DND-41 (cell line): ENCODE results near the gene VIPR1.
A peak's percentile ranks its signal among the peaks of the same experiment; 100 is the strongest.
"Not testable (repeated sequence)": the region's sequence is repeated elsewhere in the genome, so short reads cannot be mapped to it uniquely, and the experiment has no call there.

Experiments
- ATAC-seq: fragments of 200-7000 bp; cut with Tn5 transposase; 3 replicates; pipeline ENCODE4 v1.9.1; 2021; ENCODE audit warnings: low read depth; ENCODE audit not compliant: insufficient read depth
- DNase-seq: peaks from one replicate; pipeline ENCODE4 v3.0.0-alpha.2; 2020
- H2AFZ ChIP-seq: 2 replicates; pipeline ENCODE4 v1.6.0; 2012; ENCODE audit warnings: low read depth, low read length
- H3K27ac ChIP-seq: 2 replicates; pipeline ENCODE4 v1.5.1; 2012; ENCODE audit warnings: low read length, inconsistent platforms
- H3K27me3 ChIP-seq: fragments of 200-600 bp; sonication (generic); 2 replicates; pipeline ENCODE4 v1.6.0; 2012; ENCODE audit warnings: low read length, mild to moderate bottlenecking, inconsistent platforms; ENCODE audit not compliant: insufficient read depth, poor library complexity
- H3K36me3 ChIP-seq: 2 replicates; pipeline ENCODE4 v1.5.1; 2012; ENCODE audit warnings: low read length, inconsistent platforms; ENCODE audit not compliant: insufficient read depth
- H3K4me1 ChIP-seq: 2 replicates; pipeline ENCODE4 v1.5.1; 2012; ENCODE audit warnings: mild to moderate bottlenecking, low read length; ENCODE audit not compliant: insufficient read depth
- H3K4me2 ChIP-seq: 2 replicates; pipeline ENCODE4 v1.6.0; 2012; ENCODE audit warnings: mild to moderate bottlenecking, moderate library complexity, low read length, inconsistent platforms; ENCODE audit not compliant: insufficient read depth
- H3K4me3 ChIP-seq, 2 experiments: fragments of 200-600 bp in 1 of 2; shearing (Covaris generic) in 1 of 2; 2 replicates each; pipeline ENCODE4 v1.5.1; 2012 to 2016; ENCODE audit warnings: inconsistent platforms in 2 of 2, low read length in 2 of 2, mild to moderate bottlenecking in 2 of 2, low read depth in 1 of 2, moderate library complexity in 1 of 2
- H3K79me2 ChIP-seq: 2 replicates; pipeline ENCODE4 v1.6.0; 2012; ENCODE audit warnings: low read length, inconsistent platforms; ENCODE audit not compliant: insufficient read depth
- H3K9ac ChIP-seq: 2 replicates; pipeline ENCODE4 v1.6.0; 2012; ENCODE audit warnings: low read depth, mild to moderate bottlenecking, inconsistent platforms, low read length, moderate library complexity
- H3K9me3 ChIP-seq: 2 replicates; pipeline ENCODE4 v1.5.1; 2012; ENCODE audit warnings: low read length, moderate library complexity, mild to moderate bottlenecking, inconsistent platforms; ENCODE audit not compliant: insufficient read depth, severe bottlenecking
- H4K20me1 ChIP-seq: 2 replicates; pipeline ENCODE4 v1.6.0; 2012; ENCODE audit warnings: low read length; ENCODE audit not compliant: insufficient read depth
- CTCF ChIP-seq: IDR thresholded peaks from 2 replicates; pipeline ENCODE4 v1.5.1; 2012; ENCODE audit warnings: borderline replicate concordance, low read length, moderate library complexity, mild to moderate bottlenecking; ENCODE audit not compliant: poor library complexity, severe bottlenecking; ENCODE audit errors: extremely low read depth
- EZH2 ChIP-seq: IDR thresholded peaks from 3 replicates; pipeline ENCODE4 v1.6.1; 2012; ENCODE audit warnings: borderline replicate concordance, low read depth, mild to moderate bottlenecking, moderate library complexity, low read length, inconsistent platforms; ENCODE audit not compliant: severe bottlenecking

Gene VIPR1

GRCh38 chr3:42578054-42578453, 75.6 kb downstream of the VIPR1 start:
- peaks cover 39% of the 10 kb centered on the region for H3K36me3 ChIP-seq
- no peak overlapping the region for H3K9ac ChIP-seq
- TF ChIP-seq CTCF (no peak), EZH2 (no peak)
- H3K27me3 ChIP-seq = no peaks in the 10 kb centered on the region
- no peak overlapping the region for H3K27ac ChIP-seq
- DNase-seq (no peak), ATAC-seq (no peak)
- peaks cover 24% of the 10 kb centered on the region for H3K4me1 ChIP-seq
- H4K20me1 ChIP-seq = no peaks in the 10 kb centered on the region
- H3K9me3 ChIP-seq = peaks cover 15% of the 10 kb centered on the region
- no peak overlapping the region for H3K4me3 ChIP-seq
- peaks cover 84% of the 10 kb centered on the region for H3K79me2 ChIP-seq
- no peak overlapping the region for H2AFZ ChIP-seq
- H3K4me2 ChIP-seq = no peak overlapping the region

- H2AFZ ChIP-seq, H3K4me2 ChIP-seq, DNase-seq, H3K27ac ChIP-seq, ATAC-seq, H4K20me1 ChIP-seq, H3K9ac ChIP-seq, H3K4me3 ChIP-seq, H3K27me3 ChIP-seq: not testable (repeated sequence)
- peaks cover 33% of the 10 kb centered on the region for H3K4me1 ChIP-seq
- H3K9me3 ChIP-seq = peaks cover 15% of the 10 kb centered on the region
- H3K36me3 ChIP-seq = peaks cover 26% of the 10 kb centered on the region
- H3K79me2 ChIP-seq = peaks cover 81% of the 10 kb centered on the region
Measured at GRCh38 chr3:42579346-42579745, 76.9 kb downstream of the VIPR1 start.

- Histone ChIP-seq H3K4me3 (peak overlapping the region; percentile 58 to 78), H3K27ac (peak overlapping the region; percentile 84), H3K36me3 (peaks cover 11% of the 10 kb centered on the region), H3K9me3 (no peaks in the 10 kb centered on the region), H3K79me2 (peaks cover 63% of the 10 kb centered on the region), H3K4me1 (peaks cover 33% of the 10 kb centered on the region), H4K20me1 (no peaks in the 10 kb centered on the region), H2AFZ (peak overlapping the region; percentile 83), H3K27me3 (no peaks in the 10 kb centered on the region), H3K9ac (peak overlapping the region; percentile 88), H3K4me2 (peak overlapping the region; percentile 87)
- no peak for DNase-seq
- no peak for TF ChIP-seq CTCF
- TF ChIP-seq EZH2 = no peak
- ATAC-seq = no peak
Measured at GRCh38 chr3:42581400-42581708, 78.9 kb downstream of the VIPR1 start.

GRCh38 chr3:42581709-42582473, 79.4 kb downstream of the VIPR1 start, which contains the start of gene SEC22C:
TSS of gene SEC22C (minus strand) at chr3:42581967. CDS start at chr3:42569046, 12,921 bp downstream.
- TF ChIP-seq CTCF (peak; percentile 55), EZH2 (no peak)
- Histone ChIP-seq H3K4me1 (peaks cover 33% of the 10 kb centered on the region), H3K4me2 (peak within 1 kb of the TSS; percentile 87), H3K9me3 (no peaks in the 10 kb centered on the region), H3K4me3 (peak within 1 kb of the TSS; percentile 58 to 78), H4K20me1 (no peaks in the 10 kb centered on the region), H3K27ac (peak within 1 kb of the TSS; percentile 84), H3K9ac (peak within 1 kb of the TSS; percentile 88), H3K36me3 (peaks cover 11% of the 10 kb centered on the region), H2AFZ (peak within 1 kb of the TSS; percentile 83), H3K79me2 (peaks cover 58% of the 10 kb centered on the region), H3K27me3 (no peaks in the 10 kb centered on the region)
- ATAC-seq (peak; percentile 95), DNase-seq (peak; percentile 94)
